Measurements from ENCODE around the gene PFDN2. TPM values are rescaled to one million over a fixed set of nuclear protein-coding genes. Genes with fewer than 3 reads are reported as not detected.

Gene PFDN2, protein sequence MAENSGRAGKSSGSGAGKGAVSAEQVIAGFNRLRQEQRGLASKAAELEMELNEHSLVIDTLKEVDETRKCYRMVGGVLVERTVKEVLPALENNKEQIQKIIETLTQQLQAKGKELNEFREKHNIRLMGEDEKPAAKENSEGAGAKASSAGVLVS
- 74.6 and 114 TPM in 2 replicates for total RNA-seq

DNA sequence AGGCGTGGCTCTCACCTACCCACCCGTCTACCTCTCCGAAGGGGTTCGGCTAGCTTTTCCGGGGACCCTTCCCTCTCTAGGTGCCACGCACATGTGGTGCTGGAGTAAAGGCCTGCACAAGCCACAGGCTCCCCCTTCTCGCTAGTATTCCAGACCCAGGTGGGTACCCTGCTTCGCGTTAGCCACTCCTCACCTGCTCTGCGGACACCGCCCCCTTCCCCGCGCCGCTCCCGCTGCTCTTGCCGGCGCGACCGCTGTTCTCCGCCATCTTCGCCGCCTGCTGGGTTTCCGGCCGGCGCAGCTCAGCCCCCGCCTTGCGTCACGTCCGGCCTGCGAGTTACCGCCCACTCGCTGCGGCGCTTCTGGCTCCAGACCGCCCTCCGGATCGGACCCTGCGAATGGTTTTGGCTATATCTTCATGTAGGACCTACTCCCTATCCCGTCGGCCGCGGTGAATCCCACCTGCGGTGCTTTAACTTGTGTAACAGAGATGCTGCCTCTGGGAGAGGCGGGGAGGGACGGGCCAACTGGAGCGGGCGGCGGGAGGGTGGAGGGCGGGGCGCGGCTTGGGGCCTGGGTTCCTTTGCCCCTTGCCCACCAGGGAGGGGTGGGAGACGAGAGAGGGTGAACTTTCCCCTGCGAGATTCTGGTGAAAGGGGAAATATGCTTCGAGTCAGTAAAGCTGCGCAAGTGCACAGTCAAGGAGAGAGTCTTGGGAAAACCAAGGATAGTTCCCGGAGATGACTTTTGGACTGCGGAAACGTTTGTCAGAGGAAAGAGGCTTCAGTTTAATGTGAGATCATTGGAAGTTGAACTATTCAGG, at the start of gene PFDN2, which contains the start of gene NIT1:
TSS of gene PFDN2 (minus strand) at position 279 of the 823 bp plus-strand sequence. CDS start at position 268, 11 bp downstream.
TSS of gene NIT1 (plus strand) at position 347 of the 823 bp plus-strand sequence. CDS start at position 419, 72 bp downstream.

DNA sequence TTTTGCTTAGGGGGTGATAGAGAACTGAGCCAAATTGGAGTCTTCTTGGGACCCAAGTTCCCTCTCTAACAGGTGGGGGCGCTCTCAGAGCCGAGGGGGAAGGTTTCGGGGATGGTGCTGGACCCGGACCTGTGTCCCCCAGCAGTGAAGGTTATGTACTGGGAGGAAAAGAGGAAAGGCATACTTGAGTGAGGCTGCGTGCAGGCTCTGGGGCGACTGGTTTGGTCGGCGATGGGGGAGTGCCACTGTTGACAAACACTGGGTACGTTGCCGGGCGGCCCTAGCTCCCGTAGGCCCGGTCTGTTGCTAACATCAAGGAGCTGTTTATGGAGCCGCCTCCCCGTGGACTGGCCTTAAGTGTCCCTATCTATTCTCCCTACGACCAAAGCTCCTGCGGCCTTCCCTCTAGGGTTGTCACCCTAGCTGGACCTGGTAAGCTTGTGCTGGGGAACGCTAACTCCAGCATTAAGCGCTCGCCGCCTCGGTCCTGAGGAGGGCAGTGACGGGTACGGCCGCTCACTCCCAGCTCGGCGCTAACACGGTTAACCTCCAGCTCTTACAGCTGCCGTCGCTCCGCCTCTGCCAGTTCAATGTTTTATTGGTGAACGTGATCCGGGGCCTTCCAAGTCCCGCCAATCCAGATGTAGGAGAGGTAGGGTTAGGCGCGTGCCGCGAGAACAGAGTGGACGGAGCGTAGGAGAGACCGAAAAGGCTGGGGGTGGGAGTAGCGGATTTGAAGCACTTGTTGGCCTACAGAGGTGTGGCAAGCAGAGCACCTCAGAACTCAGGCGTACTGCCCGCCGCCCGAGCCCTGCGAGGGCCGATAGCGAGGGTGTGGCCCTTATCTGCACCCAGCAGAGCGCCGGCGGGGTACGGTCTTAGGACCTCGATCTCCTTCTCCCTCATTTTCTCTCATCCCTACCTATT, 48.2 kb upstream of the PFDN2 start, which contains the start of gene PPOX:
TSS of gene PPOX (plus strand) at position 685 of the 927 bp plus-strand sequence. CDS start 422 bp downstream, outside the sequence.

DNA sequence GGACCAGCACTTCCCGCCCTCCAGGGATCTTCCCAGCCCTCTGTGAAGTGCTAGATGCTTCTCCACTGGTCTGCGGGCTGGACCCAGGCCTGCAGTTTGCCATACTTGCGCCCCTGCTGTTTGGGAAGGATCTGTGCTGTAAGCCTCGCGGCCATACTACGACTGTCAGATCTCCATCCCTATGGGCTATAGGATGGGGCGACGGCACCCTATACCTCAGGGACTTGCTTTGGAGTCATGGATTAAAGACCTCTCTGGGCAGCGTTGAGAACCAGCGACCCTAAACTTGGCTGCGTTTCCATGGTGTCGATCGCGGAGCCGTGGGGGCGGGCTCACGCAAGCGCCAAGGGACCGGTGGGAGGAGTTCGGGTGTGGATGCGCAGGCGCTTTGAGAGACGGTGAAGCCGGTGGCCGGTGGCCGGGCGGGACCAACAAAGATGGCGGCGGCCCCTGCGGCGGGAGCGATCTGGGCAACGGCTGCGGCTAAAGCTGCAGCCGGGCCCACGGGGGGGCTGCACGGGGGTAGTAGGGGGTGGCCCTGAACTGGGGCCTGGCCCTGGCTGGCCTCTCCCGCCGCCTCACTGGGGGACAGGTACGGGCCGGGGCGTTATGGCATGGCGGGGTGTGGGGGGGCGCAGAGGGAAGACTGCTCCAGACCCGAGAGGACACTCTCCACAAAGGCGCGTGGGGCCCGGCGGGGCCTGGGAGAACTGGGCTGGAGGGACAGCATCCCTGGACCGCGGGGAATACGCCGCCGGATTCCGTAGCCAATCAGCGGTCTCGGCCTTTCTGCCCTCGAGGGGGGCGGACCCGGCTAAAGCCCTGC, 41.5 kb upstream of the PFDN2 start, which contains the start of gene USP21:
TSS of gene USP21 (plus strand) at position 414 of the 826 bp plus-strand sequence. CDS start 1,141 bp downstream, outside the sequence.

DNA sequence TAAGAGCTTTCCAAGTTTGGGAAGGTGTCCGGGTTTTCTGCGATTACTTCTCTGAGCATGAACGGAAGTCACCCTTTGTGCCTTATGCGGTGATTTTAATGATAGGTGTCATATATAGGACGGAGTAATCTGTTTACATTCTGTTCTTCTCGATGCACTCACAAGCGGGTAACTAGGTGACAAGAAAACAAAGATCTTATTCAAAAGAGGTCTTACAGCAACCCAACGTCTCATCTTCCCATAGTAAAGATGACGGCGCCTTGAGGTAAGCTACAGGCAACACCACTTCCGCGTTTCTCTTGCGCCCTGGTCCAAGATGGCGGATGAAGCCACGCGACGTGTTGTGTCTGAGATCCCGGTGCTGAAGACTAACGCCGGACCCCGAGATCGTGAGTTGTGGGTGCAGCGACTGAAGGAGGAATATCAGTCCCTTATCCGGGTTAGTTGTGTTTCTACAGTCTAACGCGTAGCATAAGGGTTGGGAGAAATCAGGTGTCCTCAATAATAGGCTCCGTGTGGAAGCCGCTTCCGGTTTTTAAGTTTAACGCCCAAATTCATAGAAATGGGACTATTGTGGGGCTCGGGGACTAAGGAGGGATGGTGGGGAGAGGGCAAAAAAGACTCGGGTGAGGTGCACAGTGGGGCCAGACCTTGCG, 36.0 kb upstream of the PFDN2 start, which contains the start of gene UFC1:
TSS of gene UFC1 (plus strand) at position 297 of the 656 bp plus-strand sequence. CDS start at position 317, 20 bp downstream.

DNA sequence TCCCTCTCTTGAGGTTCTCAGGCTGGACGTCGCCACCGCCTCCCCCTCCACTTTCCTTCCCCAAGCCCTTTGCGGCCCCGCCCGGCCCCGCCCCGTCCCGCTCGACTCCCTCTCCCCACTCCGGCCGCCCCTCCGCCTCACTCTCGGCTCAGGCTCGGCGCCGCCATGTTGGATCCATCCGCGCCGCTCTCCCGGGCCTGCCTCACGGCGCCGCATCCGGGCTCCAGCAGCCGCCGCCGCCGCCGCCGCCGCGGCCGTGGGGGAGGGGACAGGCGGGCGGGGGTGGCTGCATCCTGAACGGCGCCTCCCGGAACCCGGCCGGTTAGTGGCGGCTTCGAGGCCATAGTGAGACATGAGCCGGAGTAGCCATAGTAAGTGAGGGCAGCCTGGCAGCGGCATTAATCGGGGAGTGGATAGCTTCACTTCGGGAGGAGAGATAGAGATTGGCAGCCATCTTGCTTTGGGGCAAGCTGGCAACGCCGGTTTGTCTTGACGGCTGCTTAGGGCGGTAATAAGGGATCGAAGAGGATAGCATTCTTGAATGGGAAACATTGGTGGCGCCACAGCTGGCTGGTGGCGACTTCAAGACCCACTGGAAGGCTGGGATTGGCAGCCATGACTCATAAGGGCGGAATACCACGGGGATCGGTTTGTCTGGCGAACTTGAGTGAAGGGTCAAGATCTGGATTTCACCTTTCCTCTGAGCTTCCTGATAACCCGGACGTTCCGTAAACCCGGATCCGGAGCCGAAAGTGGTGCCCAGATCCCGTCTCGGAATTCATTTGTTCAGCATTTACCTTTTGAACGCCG, 14.8 kb upstream of the PFDN2 start, which contains the start of gene DEDD:
TSS of gene DEDD (minus strand) at position 258 of the 810 bp plus-strand sequence. CDS start 8,205 bp downstream, outside the sequence.

DNA sequence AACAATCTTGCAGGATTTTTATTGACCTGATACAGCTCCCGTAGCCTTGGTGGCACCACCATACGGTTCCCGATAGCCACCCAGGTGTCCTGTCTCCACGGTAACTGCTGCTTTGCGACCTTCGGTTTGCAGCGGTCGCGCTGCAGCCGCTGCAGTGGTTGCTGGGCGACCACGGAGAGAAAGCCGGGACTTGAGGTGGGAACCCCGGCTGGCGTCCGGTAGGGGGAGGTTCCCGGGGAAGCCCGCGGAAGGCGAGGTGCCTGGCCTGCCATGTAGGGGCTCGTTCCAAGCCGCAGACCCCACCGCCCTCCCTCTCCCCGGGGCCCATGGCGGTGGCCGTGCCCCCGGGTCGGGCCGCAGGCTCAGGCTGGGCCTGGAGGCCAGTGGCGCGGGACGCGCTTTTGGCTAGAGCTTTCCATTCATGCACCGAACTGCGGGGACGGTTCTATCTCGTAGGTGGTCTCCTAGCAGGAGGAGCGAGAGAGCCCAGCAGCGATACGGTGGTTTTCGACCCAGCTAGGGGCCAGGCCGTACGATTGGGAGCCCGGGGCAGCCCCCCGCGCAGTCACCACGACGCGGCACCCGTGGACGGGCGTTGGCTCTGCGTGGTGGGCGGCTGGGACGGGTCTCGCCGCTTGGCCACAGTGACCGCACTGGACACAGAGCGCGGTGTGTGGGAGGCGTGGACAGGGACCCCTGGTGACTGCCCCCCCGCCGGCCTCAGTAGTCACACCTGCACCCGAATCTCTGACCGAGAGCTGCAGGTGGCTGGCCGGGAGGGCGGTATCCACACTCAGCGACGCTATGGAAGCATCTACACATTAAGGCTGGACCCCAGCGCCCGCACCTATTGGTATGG, 19.4 kb downstream of the PFDN2 start, which contains the start of gene KLHDC9:
TSS of gene KLHDC9 (plus strand) at position 152 of the 859 bp plus-strand sequence. CDS start at position 327, 175 bp downstream.

DNA sequence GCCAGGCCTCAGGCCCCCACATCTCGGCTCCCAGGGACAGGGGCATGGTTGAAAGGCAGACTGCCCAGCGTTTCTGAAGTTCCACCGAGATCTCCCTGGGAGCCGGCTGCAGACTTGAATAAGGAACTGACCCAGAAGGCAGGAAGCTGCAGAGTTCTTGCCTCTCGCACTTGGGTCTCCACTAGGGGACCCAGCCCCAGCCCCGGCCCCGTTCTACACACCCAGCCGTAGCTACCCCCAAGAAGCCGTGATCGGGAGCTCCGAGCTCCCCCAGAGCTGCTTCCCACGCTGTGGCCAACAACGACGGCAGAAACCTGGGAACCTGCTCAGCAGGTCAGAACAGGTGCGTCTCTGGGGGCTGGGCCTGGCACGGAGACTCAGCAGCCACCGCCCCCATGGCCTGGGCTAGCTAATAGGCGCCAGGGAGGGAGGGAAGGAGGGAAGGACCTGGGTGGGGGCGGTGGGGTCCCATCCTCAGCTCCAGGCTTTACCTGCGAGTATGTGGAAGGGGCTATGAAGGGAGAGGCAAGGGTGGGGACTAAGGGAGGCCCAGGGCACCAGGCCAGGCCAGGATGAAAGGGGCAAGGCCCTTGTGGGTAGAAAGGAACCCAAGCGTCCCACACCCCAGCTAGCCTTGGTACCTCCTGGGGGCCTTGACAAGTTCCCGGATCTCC, 28.4 kb downstream of the PFDN2 start, which contains the start of gene NECTIN4:
TSS of gene NECTIN4 (minus strand) at position 308 of the 674 bp plus-strand sequence. CDS start at position 46, 262 bp downstream.

DNA sequence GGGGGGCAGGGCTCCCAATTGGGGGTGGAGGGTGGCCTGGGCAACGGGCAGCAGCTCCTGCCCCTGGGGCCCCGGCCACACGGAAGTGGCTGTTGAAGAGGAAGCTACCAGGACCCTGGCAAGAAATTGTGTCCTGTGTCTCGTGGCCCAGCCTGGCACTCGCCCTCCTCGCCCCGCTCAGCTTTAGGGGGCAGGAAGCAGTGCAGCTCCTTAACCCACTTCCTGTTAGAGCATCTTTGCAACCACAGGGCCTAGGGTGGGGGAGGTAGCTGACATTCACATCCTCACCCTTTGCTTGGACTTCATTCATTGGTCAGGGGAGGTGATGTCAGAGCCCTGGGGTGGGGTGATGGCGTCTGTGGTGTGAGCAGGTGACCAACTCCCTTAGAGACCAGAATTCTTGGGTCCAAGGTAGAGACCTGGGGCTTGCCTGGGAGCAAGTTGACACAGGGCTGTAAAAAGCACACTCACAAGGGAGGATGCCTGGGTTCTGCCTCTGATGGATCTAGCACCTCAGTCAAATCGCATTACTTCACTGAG, 48.0 kb downstream of the PFDN2 start, which contains the start of gene ARHGAP30:
TSS of gene ARHGAP30 (minus strand) at position 161 of the 540 bp plus-strand sequence. CDS start 267 bp downstream, outside the sequence.

Other genes with a start within 250 kb of the PFDN2 start
- gene ITLN1, start 232.9 kb downstream of the PFDN2 start, total RNA-seq: not detected in 2 replicates
- gene ITLN2, start 163.2 kb downstream of the PFDN2 start, total RNA-seq: not detected in 2 replicates
- 2.2 and 2.7 TPM in 2 replicates for gene F11R, start 96.9 kb downstream of the PFDN2 start, total RNA-seq
- gene TSTD1, start 79.1 kb downstream of the PFDN2 start, total RNA-seq: 3.4 and 9.1 TPM in 2 replicates
- gene USF1, start 72.1 kb downstream of the PFDN2 start, total RNA-seq: 66.7 and 87.2 TPM in 2 replicates
- not detected in 2 replicates for gene ARHGAP30, start 48.1 kb downstream of the PFDN2 start, total RNA-seq
- gene NECTIN4, start 28.5 kb downstream of the PFDN2 start, total RNA-seq: 0.11 and 0.25 TPM in 2 replicates
- gene KLHDC9, start 19.7 kb downstream of the PFDN2 start, total RNA-seq: 1.3 and 1.6 TPM in 2 replicates
- 21.8 and 25.6 TPM in 2 replicates for gene NIT1, start 68 bp upstream of the PFDN2 start, total RNA-seq
- gene DEDD, start 14.6 kb upstream of the PFDN2 start, total RNA-seq: 21.1 and 28.7 TPM in 2 replicates
- 85.5 and 86.7 TPM in 2 replicates for gene UFC1, start 35.9 kb upstream of the PFDN2 start, total RNA-seq
- gene USP21, start 41.5 kb upstream of the PFDN2 start, total RNA-seq: 7.5 and 11.2 TPM in 2 replicates
- 13.8 and 15.2 TPM in 2 replicates for gene PPOX, start 48.4 kb upstream of the PFDN2 start, total RNA-seq
- 18.3 and 23.6 TPM in 2 replicates for gene B4GALT3, start 59.5 kb upstream of the PFDN2 start, total RNA-seq
- gene ADAMTS4, start 81.0 kb upstream of the PFDN2 start, total RNA-seq: 14.9 and 37.3 TPM in 2 replicates
- 197 and 198 TPM in 2 replicates for gene NDUFS2, start 84.3 kb upstream of the PFDN2 start, total RNA-seq
- gene FCER1G, start 97.3 kb upstream of the PFDN2 start, total RNA-seq: not detected in 2 replicates
- gene APOA2, start 105.6 kb upstream of the PFDN2 start, total RNA-seq: not detected in 2 replicates
- 9.2 and 13.2 TPM in 2 replicates for gene TOMM40L, start 108.0 kb upstream of the PFDN2 start, total RNA-seq
- not detected in 2 replicates for gene NR1I3, start 120.2 kb upstream of the PFDN2 start, total RNA-seq
- not detected in 2 replicates for gene PCP4L1, start 140.7 kb upstream of the PFDN2 start, total RNA-seq
- gene MPZ, start 191.9 kb upstream of the PFDN2 start, total RNA-seq: 0.87 and 1.00 TPM in 2 replicates
- 26.9 and 37.0 TPM in 2 replicates for gene SDHC, start 196.3 kb upstream of the PFDN2 start, total RNA-seq
- gene CFAP126, start 249.8 kb upstream of the PFDN2 start, total RNA-seq: not detected in 2 replicates